AML-193 (cell line): ENCODE results near the gene PSAPL1.

ENCODE experiments used
- DNase-seq, 2 experiments: peaks; one replicate each; lab custom pipeline; 2025; lab: John Stamatoyannopoulos, UW

The PSAPL1 gene

DNA sequence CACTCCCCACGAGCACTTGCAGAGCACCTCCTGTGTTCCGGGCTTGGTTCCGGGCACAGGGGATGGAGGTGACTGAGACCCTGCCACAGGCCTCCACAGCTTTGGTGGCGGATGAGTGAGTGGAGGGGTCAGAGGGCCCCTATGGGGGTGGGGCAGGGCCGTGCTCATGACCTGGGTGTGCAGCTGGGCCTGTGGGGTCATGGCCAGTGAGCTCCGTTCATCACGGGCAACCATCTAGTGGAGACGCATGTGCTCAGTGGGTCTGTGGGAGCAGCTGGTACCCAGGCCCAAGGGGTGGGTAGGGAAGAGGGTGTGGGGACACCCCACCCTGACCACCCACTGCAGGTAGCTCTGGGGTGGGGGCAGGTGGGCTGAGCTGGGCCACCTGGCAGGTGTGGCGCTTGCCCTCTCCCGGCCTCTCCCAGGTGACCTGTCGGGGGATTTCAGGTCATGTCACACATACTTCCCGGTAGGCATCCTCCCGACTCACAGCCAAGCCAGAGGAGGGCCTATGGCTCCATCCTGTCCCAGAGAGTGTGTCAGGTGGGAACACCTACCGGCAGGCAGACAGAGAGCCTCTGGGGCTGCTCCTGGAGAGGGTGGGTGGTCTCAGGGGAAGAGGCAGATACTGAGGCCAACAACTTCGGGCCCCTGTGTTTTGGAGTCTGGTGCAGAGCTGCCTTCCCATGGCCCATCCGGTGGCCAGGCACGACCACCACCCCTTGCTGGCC, 3.6 kb downstream of the PSAPL1 start:
- no peak for DNase-seq

DNA sequence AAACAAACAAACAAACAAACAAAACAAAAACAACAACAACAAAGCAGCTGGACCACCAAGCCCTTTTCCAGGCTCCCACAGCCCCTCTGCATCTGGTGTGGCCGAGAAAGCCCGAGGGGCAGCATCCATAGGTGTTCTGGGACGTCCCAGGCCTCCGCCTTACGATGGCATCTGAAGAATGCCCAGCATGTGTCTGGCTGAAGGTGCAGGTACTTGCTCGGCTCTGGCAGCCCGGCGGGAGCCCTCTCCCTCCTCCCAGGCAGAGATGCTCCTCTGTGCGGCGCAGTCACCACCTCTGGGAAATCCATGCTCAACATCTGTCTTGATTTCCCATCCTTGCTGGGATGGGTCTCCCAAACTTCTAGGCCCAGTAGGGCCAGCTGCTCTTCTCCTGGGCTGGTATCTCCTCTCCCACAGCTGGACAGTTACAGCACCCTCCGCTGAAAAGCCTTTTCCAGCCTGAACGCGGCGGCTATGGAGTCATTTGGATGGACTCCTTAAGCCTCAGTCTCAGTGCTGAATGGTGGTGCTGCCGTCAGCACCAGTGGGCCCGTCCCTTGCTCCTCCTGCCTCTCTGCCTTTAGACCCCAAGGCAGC, 4.3 kb downstream of the PSAPL1 start:
- DNase-seq, result no peak

DNA sequence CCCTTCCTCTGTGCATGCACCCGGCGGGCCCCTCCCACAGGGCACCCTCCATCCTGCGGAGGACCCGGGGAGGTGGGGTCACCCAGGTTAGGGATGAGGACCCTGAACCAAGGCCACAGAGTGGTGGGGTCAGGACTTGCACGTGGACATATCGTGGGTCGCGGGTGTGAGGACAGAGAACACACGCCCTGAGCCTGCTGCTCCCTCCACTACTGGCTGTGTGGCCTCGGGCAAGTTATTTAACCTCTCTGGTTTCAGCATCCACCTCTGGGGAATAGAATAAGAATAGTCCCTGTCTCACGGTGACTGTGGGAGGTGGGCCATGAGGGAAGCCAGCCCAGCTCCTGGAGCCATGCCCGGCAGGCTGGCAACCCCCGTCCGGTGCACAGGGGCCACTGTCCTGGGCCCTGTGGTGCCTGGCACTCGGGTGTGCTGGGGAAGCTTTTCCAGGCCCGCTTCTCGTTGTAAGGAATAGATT, 5.1 kb downstream of the PSAPL1 start:
- DNase-seq, result no peak

DNA sequence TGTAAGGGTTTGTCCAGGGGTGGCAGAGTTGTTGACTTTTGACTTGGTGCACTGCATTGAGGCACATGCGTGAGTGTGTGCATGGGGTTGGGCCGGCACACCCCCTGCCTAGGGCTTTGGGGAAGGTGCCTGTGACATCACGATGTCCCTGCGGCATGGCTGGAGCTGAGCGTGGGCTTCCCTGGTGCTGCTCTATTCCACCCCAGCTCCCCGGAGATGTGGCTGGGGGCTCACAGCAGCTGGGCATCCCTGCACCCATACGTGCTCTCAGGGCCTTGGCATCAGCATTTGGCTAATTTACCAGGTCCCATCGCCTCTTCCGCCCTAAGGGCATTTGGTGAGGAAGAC, 5.7 kb downstream of the PSAPL1 start:
- DNase-seq, result no peak

DNA sequence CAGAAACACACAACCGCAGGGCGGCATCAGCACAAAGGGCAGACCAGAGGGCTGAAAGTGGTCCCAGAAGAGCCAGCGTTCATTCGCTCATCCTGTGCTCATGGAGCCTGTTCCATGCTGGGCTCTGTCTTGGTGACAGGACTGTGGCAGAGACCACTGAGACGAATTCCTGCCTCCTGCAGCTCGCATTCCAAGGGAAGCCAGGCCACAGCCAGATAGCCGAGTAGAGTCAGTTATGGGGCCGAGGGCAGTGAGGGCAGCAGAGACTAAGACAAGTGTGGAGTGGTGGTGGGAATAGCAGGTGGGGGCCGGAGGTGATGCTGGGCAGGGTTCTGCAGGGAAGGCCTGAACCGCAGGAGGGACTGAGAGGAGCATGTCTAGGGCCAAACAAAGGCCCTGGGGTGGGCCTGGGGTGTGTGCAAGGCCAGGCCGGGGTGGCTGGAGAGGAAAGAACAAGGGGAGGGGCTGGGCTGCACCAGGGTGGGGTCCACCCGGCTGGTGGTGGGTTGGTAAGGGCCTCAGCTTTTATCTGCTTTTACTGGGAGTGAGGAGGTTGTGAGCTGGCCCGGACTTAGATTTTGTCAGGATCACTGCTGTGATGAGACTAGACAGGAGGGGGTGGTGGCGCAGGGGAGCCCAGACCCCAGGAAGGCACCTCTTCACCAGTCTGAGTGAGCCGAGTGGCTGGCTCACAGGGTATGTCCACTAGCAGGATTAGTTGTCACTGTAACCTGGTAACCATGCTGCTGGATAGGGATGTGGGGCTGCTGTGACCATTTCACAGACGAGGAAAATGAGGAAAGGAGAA, 6.3 kb downstream of the PSAPL1 start:
- no peak for DNase-seq

DNA sequence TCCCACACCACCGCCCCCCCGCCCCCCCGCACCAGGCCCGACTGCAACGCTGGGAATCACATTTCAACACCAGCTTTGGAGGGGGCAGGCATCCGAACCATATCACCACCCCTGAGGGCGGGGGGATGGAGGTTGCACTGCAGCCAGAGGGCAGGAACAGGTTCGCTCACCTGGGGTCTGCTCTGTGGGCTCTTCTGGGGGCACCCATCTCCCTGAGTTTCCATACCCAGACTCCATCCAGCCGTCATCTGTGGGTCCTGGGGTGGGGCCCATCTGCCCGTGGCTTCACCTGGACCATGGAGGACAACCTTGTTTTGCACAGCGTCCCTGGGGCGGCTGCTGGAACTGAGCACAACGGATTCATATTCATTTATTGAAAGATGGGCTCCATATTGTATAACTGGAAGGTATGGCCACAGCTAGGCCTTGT, 6.9 kb downstream of the PSAPL1 start:
- DNase-seq, result no peak

DNA sequence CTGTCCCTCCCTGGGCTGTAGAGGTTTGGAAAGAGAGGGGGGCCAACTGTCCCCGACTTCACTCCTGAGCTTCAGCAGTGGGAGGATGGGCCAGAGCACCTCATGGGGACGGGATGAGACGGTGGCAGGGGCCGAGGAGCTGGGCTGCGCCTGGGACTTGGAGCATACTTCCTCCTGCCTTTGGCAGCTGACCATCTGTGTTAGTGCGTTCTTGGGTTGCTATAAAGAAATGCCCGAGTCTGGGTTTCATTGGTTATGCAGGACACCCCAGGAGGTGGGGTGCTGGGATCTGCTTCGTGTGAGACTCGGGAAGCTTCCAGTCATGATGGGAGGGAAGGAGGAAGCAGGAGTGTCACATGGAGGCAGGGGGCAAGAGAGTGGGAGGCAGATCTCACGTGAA, 7.4 kb downstream of the PSAPL1 start:
- no peak for DNase-seq

DNA sequence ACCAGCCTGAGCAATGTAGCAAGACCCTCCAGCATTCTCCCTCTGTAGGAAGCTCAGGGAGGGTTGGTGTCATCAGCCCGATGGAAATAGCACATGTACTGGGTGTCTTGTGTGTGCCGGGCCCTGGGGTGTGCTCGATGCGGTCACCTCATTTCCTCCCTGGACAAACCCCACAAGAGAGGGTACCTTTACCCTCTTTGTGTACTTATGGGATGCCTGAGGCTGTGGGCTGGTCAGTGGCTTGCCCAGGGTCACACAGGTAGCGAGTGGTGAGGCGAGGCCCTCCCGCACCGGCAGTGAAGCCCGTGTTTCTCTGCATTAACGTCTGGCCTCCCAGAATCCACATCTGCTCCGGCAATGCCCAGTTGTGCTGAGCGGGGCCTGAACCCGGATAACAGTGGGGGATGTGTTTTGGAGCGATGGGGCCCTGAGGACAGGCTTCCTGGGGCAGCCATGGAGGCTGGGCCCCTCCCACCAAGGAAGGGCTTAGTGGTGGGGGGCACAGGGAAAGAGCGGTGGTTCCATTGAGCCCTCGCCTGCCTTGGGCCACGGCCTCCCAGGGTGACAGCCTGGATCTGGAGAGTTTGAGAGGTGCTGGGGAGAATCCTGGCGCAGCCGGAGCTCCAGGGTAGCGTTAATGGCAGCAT, 8.1 kb downstream of the PSAPL1 start:
- DNase-seq, result no peak

DNA sequence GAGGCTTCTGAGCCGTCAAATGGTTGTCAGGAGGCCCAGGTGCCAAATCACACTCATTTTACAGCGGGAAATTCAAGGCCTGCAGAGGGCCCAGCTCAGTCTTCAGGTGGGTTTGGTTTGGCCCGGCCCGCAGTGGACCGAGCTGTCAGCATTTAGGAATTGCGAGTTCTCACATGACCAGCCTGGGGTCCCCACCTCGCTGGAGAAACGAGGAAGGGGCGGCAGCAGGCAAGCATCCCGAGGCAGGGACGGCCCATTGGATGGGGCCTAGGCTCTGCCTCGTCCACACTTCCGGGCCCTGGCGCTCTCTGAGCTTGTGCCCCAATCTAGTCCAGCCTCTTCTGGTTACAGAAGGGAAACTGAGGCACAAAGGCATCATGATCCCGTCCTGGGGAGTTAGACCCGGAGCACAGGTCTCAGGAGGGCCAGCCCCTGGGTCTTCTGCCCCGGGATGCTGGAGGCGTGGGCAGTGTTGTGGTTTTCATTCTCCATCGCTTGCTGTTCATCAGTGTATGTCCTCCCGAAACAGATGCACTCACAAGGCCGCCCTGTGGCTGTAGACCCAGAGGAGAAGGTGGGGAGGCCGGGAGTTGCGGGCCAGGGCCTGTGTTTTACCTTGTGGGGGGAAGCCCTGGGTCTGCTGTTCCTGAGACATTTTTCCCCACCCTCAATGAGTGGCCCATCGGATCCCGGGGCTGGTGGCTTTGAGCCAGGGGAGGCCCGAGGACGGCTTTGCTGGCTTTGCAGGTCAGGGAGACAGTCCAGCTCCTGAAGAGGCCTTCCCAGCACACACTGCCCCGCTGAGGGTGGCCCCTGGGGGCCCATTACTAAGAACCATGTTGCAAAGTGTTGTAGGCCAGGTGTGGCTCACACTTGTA, 8.9 kb downstream of the PSAPL1 start:
- DNase-seq, result no peak

DNA sequence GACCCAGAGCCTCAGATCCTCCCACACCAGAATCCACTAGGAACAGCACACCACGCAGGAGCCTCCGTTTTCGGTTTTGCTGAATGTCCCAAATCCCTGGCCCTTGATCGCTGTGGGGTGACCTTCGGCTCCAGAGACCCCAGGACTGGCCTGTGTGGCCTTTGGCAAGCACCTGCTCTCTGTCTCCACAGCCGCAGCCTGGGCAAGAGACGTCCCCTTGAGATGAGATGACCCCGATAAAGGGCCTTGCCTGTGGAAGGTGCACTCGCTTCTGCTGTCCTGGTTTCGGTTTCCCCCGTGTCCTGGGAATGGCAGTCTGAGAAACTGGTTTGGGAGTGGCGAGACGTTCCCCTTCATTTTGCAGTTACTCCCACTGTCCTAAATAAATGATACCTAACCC, 9.6 kb downstream of the PSAPL1 start:
- no peak for DNase-seq

DNA sequence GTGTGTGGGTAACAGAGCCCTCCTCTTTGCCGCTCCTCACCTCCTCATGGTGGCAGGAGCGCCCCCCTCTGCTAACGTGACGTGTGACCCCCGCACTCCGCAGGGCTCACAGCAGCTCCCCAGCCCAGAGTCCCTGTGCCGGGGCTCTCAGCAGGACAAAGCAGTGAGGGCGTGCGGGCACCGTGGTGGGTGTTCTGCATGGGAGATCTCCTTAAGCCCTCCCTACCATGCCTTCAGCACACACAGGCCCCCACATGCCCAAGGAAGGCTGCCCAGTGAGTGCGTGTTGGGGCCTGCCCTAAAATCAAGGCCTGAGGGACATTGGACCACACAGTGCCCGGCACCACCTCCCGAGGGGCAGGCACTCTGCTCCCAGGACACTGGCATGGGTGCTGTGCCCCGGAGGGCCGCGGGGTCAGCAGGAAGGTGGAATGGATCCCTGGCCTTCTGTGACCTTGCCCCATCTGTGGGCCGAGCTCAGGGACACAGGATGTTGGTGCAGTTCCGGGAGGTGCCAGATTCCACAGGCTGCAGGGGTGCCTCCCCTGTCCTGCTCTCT, 10.1 kb downstream of the PSAPL1 start:
- DNase-seq, result no peak

DNA sequence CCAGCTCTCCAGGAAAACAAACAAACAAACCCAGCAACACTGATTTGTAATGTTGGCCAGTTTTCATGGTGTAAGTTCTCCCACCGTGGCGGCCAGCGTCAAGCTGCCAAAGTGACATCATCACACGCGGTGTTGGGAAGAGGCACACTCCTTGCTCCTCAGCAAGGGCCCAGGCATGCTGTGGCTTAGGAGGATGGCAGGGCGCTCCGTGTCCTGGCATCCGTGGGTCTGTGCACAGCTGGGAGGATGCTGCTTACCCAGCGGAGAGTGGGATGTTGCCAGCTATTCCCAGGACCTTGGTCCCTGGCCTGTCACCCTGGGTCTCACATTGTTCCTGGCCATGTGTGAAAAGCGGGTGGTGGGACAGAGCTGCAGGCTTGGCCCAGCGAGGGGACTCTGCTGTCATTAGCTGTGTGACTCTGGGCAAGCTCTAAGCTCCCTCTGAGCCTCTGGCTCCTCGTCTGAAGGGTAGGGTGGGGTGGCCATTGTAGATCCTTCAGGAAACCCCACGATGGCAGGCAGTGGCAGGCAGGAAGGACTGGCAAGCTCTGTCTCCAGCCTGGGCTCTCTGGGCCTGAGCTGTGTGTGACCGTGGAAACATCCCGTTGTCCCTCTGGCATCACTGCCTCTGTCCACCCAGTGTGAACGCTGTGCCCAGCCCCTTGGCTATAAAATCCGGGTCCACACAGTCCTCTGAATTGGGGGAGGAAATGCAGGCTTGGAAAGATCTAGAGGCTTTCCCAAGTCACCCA, 10.8 kb downstream of the PSAPL1 start:
- no peak for DNase-seq

DNA sequence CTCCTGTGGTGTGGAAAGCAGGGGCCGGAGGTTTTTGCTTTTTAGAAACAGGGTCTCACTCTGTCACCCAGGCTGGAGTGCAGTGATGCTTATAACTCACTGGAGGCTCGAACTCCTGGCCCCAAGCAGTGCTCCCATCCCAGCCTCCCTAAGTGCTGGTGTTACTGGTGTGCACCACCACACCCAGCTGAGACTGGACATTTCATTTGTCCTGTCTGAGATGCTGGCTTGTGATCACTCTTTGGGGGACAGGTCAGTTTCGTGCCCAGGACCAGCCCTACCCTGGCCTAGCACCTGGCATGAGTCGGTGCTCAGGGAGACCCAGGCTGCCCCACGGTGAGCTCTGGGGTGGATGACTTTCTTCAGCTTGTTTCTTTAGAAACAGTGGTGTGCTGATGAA, 11.3 kb downstream of the PSAPL1 start:
- DNase-seq, result no peak

DNA sequence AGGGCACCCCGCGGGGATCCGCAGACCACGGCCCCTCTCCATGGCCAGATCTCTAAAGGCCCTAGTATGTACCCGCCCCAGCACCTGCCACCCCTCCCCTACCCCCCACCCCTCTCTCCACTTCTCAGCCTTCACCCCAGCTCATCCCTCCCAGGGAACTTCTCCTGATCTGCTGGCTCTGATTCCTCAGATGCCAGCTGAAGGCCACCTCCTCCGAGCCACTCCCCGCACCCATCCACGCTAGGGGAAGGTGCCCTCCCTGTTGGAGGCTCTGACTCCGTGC, 11.9 kb downstream of the PSAPL1 start:
- no peak for DNase-seq

DNA sequence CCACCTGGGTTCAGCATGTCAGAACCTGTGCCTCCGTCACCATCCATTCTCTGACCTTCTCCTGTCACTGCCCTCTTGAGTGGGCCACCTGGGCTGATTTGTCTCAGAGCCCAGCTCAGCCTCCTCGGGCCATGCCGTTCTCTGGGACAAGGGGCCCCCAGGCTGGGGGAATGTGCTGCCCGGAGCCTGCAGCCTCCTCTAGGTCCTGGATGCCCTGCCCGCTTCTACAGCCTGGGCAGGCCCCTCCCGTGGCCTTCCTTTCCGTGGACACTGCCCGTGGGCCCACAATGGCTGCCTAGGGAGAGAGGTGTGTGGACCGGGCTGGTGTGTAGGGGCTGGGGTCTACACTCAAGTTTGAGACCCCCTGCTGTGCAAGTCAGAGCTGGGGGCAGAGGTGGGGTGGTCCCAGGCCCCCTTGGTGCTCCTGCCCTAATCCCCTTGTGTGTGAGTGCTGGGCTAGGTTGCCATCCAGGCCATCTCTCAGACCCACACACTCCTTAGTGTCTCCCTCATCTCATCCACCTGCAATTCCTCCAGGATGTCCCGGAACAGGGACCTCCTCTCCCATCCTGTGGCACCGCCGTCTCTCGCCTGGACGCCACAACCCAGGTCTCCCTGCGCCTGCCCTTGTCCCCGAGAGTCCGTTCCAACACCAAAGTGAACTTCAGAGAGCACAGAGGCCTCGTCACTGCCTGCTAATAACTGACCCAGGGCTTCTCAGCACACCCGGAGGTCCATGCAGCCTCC, 12.4 kb downstream of the PSAPL1 start:
- DNase-seq, result no peak

DNA sequence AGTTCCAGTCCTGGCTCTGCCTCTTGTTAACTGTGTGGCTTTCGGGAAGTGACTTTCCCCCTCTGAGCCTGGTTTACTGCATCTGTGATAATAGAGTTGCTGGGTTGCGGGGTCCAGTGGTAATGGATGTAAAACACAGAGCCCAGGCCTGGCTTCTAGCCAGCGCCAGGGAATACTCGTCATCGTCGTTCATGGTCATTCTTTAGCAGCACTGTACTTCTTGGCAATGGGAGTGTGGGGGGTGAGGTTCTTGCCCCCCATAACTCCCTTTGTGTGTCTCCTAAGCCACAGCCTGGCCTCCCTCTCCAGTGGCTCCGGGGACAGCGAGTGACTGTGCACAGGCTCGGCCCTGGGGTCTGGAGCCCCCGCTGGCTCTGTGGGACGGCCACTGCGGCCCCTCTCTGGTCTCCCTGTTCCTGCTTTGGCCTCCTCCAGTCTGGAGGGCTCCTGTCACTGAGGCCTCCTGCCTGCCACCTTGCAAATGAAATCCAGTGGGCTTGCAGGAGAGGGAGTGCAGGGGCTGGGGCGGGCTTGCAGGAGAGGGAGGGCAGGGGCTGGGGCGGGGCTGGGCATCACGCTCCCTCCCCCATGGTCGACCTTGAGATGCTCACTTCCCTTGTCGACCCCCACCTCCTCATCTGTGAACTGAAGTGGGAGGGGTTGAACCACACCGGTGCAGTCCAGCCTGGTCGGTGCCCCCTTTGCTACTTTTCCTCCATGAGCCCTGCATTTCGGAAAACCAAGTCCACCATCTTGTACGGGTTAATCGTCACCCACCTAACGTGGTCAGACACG, 13.2 kb downstream of the PSAPL1 start:
- DNase-seq, result no peak

DNA sequence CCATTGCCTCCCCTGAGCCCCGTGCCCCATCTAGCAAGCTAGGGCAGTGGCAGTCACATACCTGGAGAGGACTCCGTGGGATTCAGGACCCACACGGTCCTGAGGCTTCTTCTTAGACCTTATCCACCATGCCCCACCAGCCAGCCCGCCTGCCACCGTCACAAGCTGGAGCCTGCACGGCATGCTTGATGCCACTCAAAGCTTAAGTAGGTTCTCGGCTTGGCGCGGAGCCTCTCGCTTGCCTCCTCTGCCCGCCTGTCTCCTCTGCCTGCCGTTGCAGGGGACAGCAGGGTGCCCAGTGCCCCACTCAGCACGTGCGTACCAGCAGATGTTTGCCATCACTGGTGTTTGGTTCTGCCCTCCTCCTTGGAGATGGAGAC, 14.1 kb downstream of the PSAPL1 start:
- DNase-seq, result no peak

DNA sequence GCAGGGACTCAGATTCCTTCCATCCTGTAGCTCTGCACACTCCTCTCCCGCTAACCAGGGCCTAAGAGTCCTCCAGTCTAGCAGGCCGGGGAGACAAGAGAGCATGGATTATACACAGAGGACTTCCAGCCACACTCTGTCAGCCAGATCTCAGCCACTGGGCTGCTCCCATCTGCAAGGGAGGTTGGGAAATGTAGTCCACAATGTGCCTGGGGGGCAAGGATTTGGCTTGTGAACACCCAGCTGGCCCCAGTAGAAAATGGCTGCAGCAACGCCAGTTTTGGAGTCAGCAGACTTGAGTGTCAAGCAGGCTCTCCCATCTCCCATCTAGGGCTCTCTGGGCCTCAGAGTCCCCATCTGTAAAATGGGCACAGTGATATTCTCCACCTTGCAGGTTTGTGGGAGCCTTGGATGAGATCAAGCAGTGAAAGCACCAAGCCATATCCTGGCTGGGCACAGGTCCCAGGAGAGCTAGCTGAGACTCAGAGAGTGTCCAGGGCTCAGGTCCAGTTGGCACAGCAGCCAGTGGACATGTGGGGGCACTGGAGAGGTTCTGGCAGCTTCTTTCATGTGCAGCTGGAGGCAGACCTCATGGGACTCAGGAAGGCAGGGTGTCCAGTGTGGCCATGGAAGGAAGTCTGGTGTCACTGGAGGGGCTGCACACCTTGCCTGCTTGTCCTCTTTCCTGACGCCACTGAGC, 14.6 kb downstream of the PSAPL1 start:
- DNase-seq, result no peak
